HG03469 (cell line): ENCODE results near the gene ADAM19.
"Not testable (repeated sequence)": the region's sequence is repeated elsewhere in the genome, so short reads cannot be mapped to it uniquely, and the experiment has no call there.

Source experiments
- ATAC-seq: cut with Tn5 transposase; IDR thresholded peaks from one replicate; pipeline ENCODE4 v1.9.1; 2021; ENCODE audit warnings: mild to moderate bottlenecking, moderate library complexity, moderate number of reproducible peaks; ENCODE audit not compliant: unreplicated experiment

ADAM19 gene

GRCh38 chr5:157445745-157446411 is 129.7 kb downstream of the ADAM19 start:
- ATAC-seq = no peak

DNA sequence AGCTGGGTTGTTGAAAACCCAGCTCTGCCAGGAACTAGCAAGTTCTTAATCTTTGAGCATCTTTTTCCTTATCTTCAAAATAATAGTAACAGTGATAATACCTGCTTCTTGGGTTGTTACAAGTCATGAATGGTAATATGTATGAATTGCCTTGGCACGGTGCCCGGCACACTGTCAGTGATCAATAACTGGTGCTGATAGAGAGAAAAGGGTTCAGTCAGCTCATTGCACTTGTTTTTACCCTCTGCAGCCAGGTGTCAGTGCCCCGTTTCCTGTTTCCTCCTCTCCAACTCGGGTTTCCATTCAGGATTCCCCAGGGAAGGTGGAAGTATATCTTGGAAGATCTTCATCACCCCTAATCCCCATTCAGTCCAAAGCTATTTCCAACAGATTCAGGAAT is 131.4 kb downstream of the ADAM19 start:
- no peak for ATAC-seq

DNA sequence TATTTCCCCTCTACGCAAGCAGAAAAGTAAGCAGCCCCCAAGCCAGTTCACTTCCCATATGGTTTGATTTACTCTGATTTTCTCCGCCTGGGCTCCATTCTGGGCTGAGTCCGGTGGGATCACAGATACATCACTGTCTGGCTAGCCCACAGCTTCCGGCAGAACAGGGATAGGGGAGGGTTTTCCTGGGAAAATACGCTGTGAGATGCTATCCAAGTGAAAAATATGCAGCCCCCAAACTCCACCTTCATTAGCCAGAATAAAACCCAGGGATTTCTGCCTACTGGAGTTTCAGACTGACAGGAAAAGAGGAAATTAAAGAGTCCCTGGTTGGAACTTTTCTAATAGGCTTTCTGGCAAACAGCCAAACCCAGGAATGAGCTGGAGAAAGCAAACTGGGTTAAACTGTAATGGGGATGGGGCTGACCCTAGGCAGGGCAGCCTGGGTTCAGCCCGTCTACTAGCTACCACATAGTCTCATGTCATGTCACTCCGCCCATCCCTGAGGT is 132.5 kb downstream of the ADAM19 start:
- ATAC-seq = no peak

DNA sequence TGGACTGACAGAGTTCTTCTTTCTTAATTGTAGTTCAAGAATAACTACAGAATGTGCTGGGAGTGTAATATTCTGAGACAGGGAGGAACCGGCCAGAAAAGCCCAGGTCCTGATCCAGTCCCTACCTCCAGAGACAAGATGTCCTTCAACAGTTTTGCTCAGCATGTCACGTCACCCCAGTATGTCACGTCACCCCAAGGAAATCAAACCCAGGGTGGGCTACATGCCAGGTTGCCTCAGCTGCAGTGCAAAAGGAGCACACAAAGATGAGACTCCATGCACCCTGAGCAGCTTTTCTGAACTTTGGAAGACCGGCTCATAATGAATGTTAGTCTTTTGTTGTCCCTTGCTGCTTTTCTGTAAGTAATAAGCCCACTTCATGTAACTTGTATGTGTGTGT is 141.5 kb downstream of the ADAM19 start:
- ATAC-seq = no peak

- peak; percentile 74 for ATAC-seq
Observed at GRCh38 chr5:157431544-157432200, 143.9 kb downstream of the ADAM19 start.

- not testable (repeated sequence) for ATAC-seq
Observed at GRCh38 chr5:157429920-157430319, 145.7 kb downstream of the ADAM19 start.
